Activated naive CD8-positive, alpha-beta T cell treated with anti-CD3 and anti-CD28 coated beads, Interleukin-2, amount 50 U/mL, for 24 hours (primary cell): ENCODE results near the gene KIF12.
A peak's percentile ranks its signal among the peaks of the same experiment; 100 is the strongest.
"Not testable (repeated sequence)": the region's sequence is repeated elsewhere in the genome, so short reads cannot be mapped to it uniquely, and the experiment has no call there.

ENCODE experiments used
- ATAC-seq: fragments of 150-1000 bp; cut with Tn5 transposase; one replicate; pipeline ENCODE4 v1.10.0; 2021
- DNase-seq: peaks from one replicate; pipeline ENCODE4 v3.0.0; 2021
- H3K27ac Mint-ChIP-seq: one replicate; pipeline ENCODE4 v1.8.0; 2021; ENCODE audit warnings: mild to moderate bottlenecking, mixed read lengths
- H3K27me3 Mint-ChIP-seq: one replicate; pipeline ENCODE4 v1.8.0; 2021; ENCODE audit warnings: mixed read lengths
- H3K36me3 Mint-ChIP-seq: one replicate; pipeline ENCODE4 v1.8.0; 2021; ENCODE audit warnings: low read depth, mixed read lengths
- H3K4me1 Mint-ChIP-seq: one replicate; pipeline ENCODE4 v1.8.0; 2021; ENCODE audit warnings: mixed read lengths
- H3K4me3 Mint-ChIP-seq: one replicate; pipeline ENCODE4 v1.8.0; 2021; ENCODE audit warnings: mild to moderate bottlenecking, moderate library complexity, mixed read lengths
- H3K9me3 Mint-ChIP-seq: one replicate; pipeline ENCODE4 v1.8.0; 2021; ENCODE audit warnings: mixed read lengths

KIF12 gene

GRCh38 chr9:114088571-114089170, 10.4 kb downstream of the KIF12 start:
- Mint-ChIP-seq H3K36me3 (no peaks in the 10 kb centered on the region), H3K4me1 (no peaks in the 10 kb centered on the region), H3K9me3 (no peaks in the 10 kb centered on the region), H3K27ac (no peak overlapping the region), H3K4me3 (no peak overlapping the region), H3K27me3 (peaks cover 2% of the 10 kb centered on the region)
- no peak for ATAC-seq
- no peak for DNase-seq

GRCh38 chr9:114087721-114088120, 11.4 kb downstream of the KIF12 start:
- ATAC-seq (no peak), DNase-seq (no peak)
- no peak overlapping the region for H3K27ac Mint-ChIP-seq
- no peaks in the 10 kb centered on the region for H3K36me3 Mint-ChIP-seq
- H3K4me1 Mint-ChIP-seq, result no peaks in the 10 kb centered on the region
- no peaks in the 10 kb centered on the region for H3K9me3 Mint-ChIP-seq
- no peak overlapping the region for H3K4me3 Mint-ChIP-seq
- peaks cover 2% of the 10 kb centered on the region for H3K27me3 Mint-ChIP-seq

GRCh38 chr9:114086607-114087006, 12.5 kb downstream of the KIF12 start:
- Mint-ChIP-seq H3K27me3 (peaks cover 2% of the 10 kb centered on the region), H3K36me3 (no peaks in the 10 kb centered on the region), H3K9me3 (no peaks in the 10 kb centered on the region), H3K27ac (no peak overlapping the region), H3K4me3 (no peak overlapping the region), H3K4me1 (no peaks in the 10 kb centered on the region)
- DNase-seq, result no peak
- ATAC-seq, result no peak

GRCh38 chr9:114086009-114086408, 13.1 kb downstream of the KIF12 start:
- no peaks in the 10 kb centered on the region for H3K36me3 Mint-ChIP-seq
- no peaks in the 10 kb centered on the region for H3K9me3 Mint-ChIP-seq
- DNase-seq, result no peak
- H3K27ac Mint-ChIP-seq, result no peak overlapping the region
- no peak for ATAC-seq
- H3K27me3 Mint-ChIP-seq, result peaks cover 2% of the 10 kb centered on the region
- no peak overlapping the region for H3K4me3 Mint-ChIP-seq
- no peaks in the 10 kb centered on the region for H3K4me1 Mint-ChIP-seq

- Mint-ChIP-seq H3K36me3 (no peaks in the 10 kb centered on the region), H3K4me1 (no peaks in the 10 kb centered on the region), H3K27me3 (peaks cover 2% of the 10 kb centered on the region), H3K4me3 (no peak overlapping the region), H3K9me3 (no peaks in the 10 kb centered on the region), H3K27ac (no peak overlapping the region)
- ATAC-seq, result no peak
- no peak for DNase-seq
Observed at GRCh38 chr9:114085387-114085789, 13.7 kb downstream of the KIF12 start.

- Mint-ChIP-seq H3K4me1 (no peaks in the 10 kb centered on the region), H3K9me3 (no peaks in the 10 kb centered on the region), H3K36me3 (no peaks in the 10 kb centered on the region), H3K4me3 (no peak overlapping the region), H3K27me3 (peaks cover 2% of the 10 kb centered on the region), H3K27ac (no peak overlapping the region)
- DNase-seq (no peak), ATAC-seq (no peak)
Observed at GRCh38 chr9:114084282-114085073, 14.6 kb downstream of the KIF12 start.

GRCh38 chr9:114083666-114084065, 15.4 kb downstream of the KIF12 start:
- H3K27me3 Mint-ChIP-seq, result peaks cover 2% of the 10 kb centered on the region
- H3K4me3 Mint-ChIP-seq, result no peak overlapping the region
- no peak overlapping the region for H3K27ac Mint-ChIP-seq
- no peaks in the 10 kb centered on the region for H3K9me3 Mint-ChIP-seq
- ATAC-seq (no peak), DNase-seq (no peak)
- no peaks in the 10 kb centered on the region for H3K4me1 Mint-ChIP-seq
- H3K36me3 Mint-ChIP-seq, result no peaks in the 10 kb centered on the region

GRCh38 chr9:114082763-114083412, 16.2 kb downstream of the KIF12 start:
- not testable (repeated sequence) for H3K4me3 Mint-ChIP-seq, H3K27me3 Mint-ChIP-seq

GRCh38 chr9:114082017-114082762, 16.9 kb downstream of the KIF12 start:
- ATAC-seq, result peak; percentile 74

More at GRCh38 chr9:114082763-114083412, 16.2 kb downstream of the KIF12 start:
- not testable (repeated sequence) for DNase-seq, H3K9me3 Mint-ChIP-seq, H3K4me1 Mint-ChIP-seq, H3K27ac Mint-ChIP-seq, ATAC-seq, H3K36me3 Mint-ChIP-seq

GRCh38 chr9:114081441-114082016, 17.6 kb downstream of the KIF12 start:
- no peak for DNase-seq
- no peak overlapping the region for H3K4me3 Mint-ChIP-seq
- no peak overlapping the region for H3K27ac Mint-ChIP-seq
- no peaks in the 10 kb centered on the region for H3K9me3 Mint-ChIP-seq
- H3K36me3 Mint-ChIP-seq, result no peaks in the 10 kb centered on the region
- ATAC-seq, result no peak
- peaks cover under 1% of the 10 kb centered on the region for H3K27me3 Mint-ChIP-seq
- no peaks in the 10 kb centered on the region for H3K4me1 Mint-ChIP-seq

More at GRCh38 chr9:114082017-114082762, 16.9 kb downstream of the KIF12 start:
- no peaks in the 10 kb centered on the region for H3K27me3 Mint-ChIP-seq
- H3K27ac Mint-ChIP-seq, result no peak overlapping the region
- H3K9me3 Mint-ChIP-seq, result no peaks in the 10 kb centered on the region
- no peaks in the 10 kb centered on the region for H3K4me1 Mint-ChIP-seq
- H3K4me3 Mint-ChIP-seq, result no peak overlapping the region
- peak; percentile 85 for DNase-seq
- no peaks in the 10 kb centered on the region for H3K36me3 Mint-ChIP-seq

GRCh38 chr9:114080773-114081440, 18.2 kb downstream of the KIF12 start:
- peaks cover 3% of the 10 kb centered on the region for H3K27me3 Mint-ChIP-seq
- no peaks in the 10 kb centered on the region for H3K4me1 Mint-ChIP-seq
- no peak overlapping the region for H3K4me3 Mint-ChIP-seq
- H3K27ac Mint-ChIP-seq, result no peak overlapping the region
- no peaks in the 10 kb centered on the region for H3K36me3 Mint-ChIP-seq
- H3K9me3 Mint-ChIP-seq, result no peaks in the 10 kb centered on the region
- ATAC-seq (no peak), DNase-seq (no peak)

GRCh38 chr9:114080195-114080772, 18.8 kb downstream of the KIF12 start:
- Mint-ChIP-seq H3K27me3 (peaks cover 9% of the 10 kb centered on the region), H3K9me3 (no peaks in the 10 kb centered on the region), H3K27ac (no peak overlapping the region), H3K4me3 (no peak overlapping the region), H3K36me3 (no peaks in the 10 kb centered on the region), H3K4me1 (no peaks in the 10 kb centered on the region)
- no peak for ATAC-seq
- no peak for DNase-seq

GRCh38 chr9:114078781-114079156, 20.3 kb downstream of the KIF12 start:
- no peaks in the 10 kb centered on the region for H3K9me3 Mint-ChIP-seq
- DNase-seq (no peak), ATAC-seq (no peak)
- no peaks in the 10 kb centered on the region for H3K4me1 Mint-ChIP-seq
- no peaks in the 10 kb centered on the region for H3K36me3 Mint-ChIP-seq
- H3K27me3 Mint-ChIP-seq, result peaks cover 12% of the 10 kb centered on the region
- peak overlapping the region; percentile 21 for H3K27ac Mint-ChIP-seq
- no peak overlapping the region for H3K4me3 Mint-ChIP-seq
